HEK293 (cell line): ENCODE results near the gene OR2A2.

Source experiments
- CTCF ChIA-PET: fragments of 350-600 bp; formaldehyde crosslinking; extraction: SDS; loops from one replicate; lab custom pipeline; 2021; ENCODE audit warnings: antibody characterized with exemption; lab: Yijun Ruan, JAX
- POLR2A ChIA-PET: fragments of 300-600 bp; formaldehyde crosslinking; extraction: SDS; loops from one replicate; lab custom pipeline; 2020; ENCODE audit warnings: antibody characterized with exemption, inconsistent platforms; lab: Yijun Ruan, JAX
- H3K27ac ChIP-seq: fragments of 200-500 bp; sonication (Bioruptor generic); 2 replicates; pipeline ENCODE4 v1.5.1; 2014; ENCODE audit warnings: low read depth, low read length, control low read depth, inconsistent platforms; ENCODE audit errors: extremely low read depth
- H3K36me3 ChIP-seq, 2 experiments: fragments of 200-500 bp in 1 of 2; sonication (Bioruptor generic) in 1 of 2; 1 replicate in 1 of 2; 2 replicates in 1 of 2; pipeline ENCODE4 v1.5.1; 2014 to 2017; ENCODE audit warnings: inconsistent platforms in 2 of 2, low read length in 2 of 2; ENCODE audit not compliant: control insufficient read depth in 2 of 2, insufficient read depth in 1 of 2
- H3K4me1 ChIP-seq: fragments of 200-500 bp; sonication (Bioruptor generic); 2 replicates; pipeline ENCODE4 v1.5.1; 2014; ENCODE audit warnings: mild to moderate bottlenecking, low read length, inconsistent platforms; ENCODE audit not compliant: control insufficient read depth, insufficient read depth
- H3K4me3 ChIP-seq: 2 replicates; pipeline ENCODE4 v1.5.1; 2011; ENCODE audit warnings: low read depth, mild to moderate bottlenecking, control low read depth, low read length, moderate library complexity
- H3K9me3 ChIP-seq: fragments of 200-500 bp; sonication (Bioruptor generic); 2 replicates; pipeline ENCODE4 v1.5.1; 2014; ENCODE audit warnings: low read depth, low read length, inconsistent platforms; ENCODE audit not compliant: control insufficient read depth, insufficient read depth
- PRDM1 ChIP-seq: fragments of 450-650 bp; formaldehyde crosslinking; IDR thresholded peaks from 2 replicates; pipeline ENCODE4; 2016; ENCODE audit warnings: missing biosample characterization, missing genetic modification characterization
- RBAK ChIP-seq: fragments of 450-650 bp; formaldehyde crosslinking; IDR thresholded peaks from 2 replicates; pipeline ENCODE4 v1.5.1; 2016; ENCODE audit warnings: missing biosample characterization, missing genetic modification characterization
- SETDB1 ChIP-seq: IDR thresholded peaks from one replicate; pipeline ENCODE4 v1.6.1; 2017; ENCODE audit warnings: mild to moderate bottlenecking, low read length, moderate library complexity, mixed read lengths; ENCODE audit not compliant: insufficient read length
- TRIM28 ChIP-seq: IDR thresholded peaks from 2 replicates; pipeline ENCODE4 v1.6.1; 2011; ENCODE audit warnings: low read length, control low read depth, borderline replicate concordance
- ZBTB7A ChIP-seq: fragments of 450-650 bp; formaldehyde crosslinking; IDR thresholded peaks from 2 replicates; pipeline ENCODE4 v1.5.1; 2016; ENCODE audit warnings: low read depth, missing biosample characterization, missing genetic modification characterization
- ZNF223 ChIP-seq: fragments of 450-650 bp; formaldehyde crosslinking; IDR thresholded peaks from 2 replicates; pipeline ENCODE4 v1.5.1; 2016; ENCODE audit warnings: missing biosample characterization, missing genetic modification characterization
- ZNF274 ChIP-seq, 2 experiments: fragments of 200-500 bp in 1 of 2; fragments of 450-650 bp in 1 of 2; sonication (Bioruptor generic) in 1 of 2; formaldehyde crosslinking in 1 of 2; IDR thresholded peaks; 2 replicates each; pipeline versions ENCODE4 v1.5.1 to v1.6.1; 2014 to 2016; ENCODE audit warnings: borderline replicate concordance in 1 of 2, inconsistent platforms in 1 of 2, low read length in 1 of 2, missing biosample characterization in 1 of 2, missing genetic modification characterization in 1 of 2
- ZNF366 ChIP-seq: fragments of 450-650 bp; formaldehyde crosslinking; conservative IDR thresholded peaks from 2 replicates; pipeline ENCODE4 v1.5.1; 2016; ENCODE audit warnings: missing biosample characterization, missing genetic modification characterization
- ZNF621 ChIP-seq: fragments of 450-650 bp; formaldehyde crosslinking; IDR thresholded peaks from 2 replicates; pipeline ENCODE4 v1.5.1; 2017; ENCODE audit warnings: missing biosample characterization, missing genetic modification characterization
- ZNF664 ChIP-seq: fragments of 450-650 bp; formaldehyde crosslinking; IDR thresholded peaks from 2 replicates; pipeline ENCODE4 v1.5.1; 2016; ENCODE audit warnings: missing biosample characterization, missing genetic modification characterization
- ZNF791 ChIP-seq: fragments of 450-650 bp; formaldehyde crosslinking; IDR thresholded peaks from 2 replicates; pipeline ENCODE4 v1.5.1; 2016; ENCODE audit warnings: missing biosample characterization, missing genetic modification characterization

Gene OR2A2

GRCh38 chr7:144148224-144148827 lies 38.9 kb downstream of the OR2A2 start:
- POLR2A ChIA-PET, result no interaction called here
- TF ChIP-seq ZNF274 (IDR thresholded peaks at IDR 0.05; ENCODE audit: low read length) (no peak), ZNF274 (tag by site-specific recombination; IDR thresholded peaks at IDR 0.05; ENCODE audit: borderline replicate concordance) (no peak), ZBTB7A (tag by site-specific recombination) (no peak), TRIM28 (peak; percentile 99), ZNF223 (tag by site-specific recombination) (no peak), ZNF621 (tag by site-specific recombination) (no peak), ZNF366 (no peak), ZNF791 (tag by site-specific recombination) (peak; percentile 98), SETDB1 (peak; percentile 95), PRDM1 (tag by site-specific recombination) (no peak)
- Histone ChIP-seq H3K4me1 (no peaks in the 10 kb centered on the region), H3K9me3 (no peaks in the 10 kb centered on the region), H3K27ac (no peak overlapping the region), H3K4me3 (no peak overlapping the region), H3K36me3 (no peaks in the 10 kb centered on the region)
- CTCF ChIA-PET, result no interaction called here

DNA sequence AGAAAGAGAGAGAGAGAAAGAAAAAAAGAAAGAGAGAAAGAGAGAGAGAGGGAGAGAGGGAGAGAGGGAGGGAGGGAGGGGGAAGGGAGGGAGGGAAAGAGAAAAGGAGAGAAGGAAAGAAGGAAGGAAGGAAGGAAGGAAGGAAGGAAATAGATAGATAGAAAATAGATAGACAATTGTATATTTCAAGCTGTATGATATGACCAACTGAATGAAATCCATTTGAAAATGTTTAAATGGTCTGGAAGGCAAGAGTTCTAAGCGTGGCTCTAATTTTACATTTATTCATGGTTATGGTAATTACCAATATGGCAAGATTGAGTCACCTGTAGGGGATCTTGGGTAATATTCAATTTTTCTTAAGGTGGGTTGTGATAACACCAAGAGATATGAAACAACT lies 49.5 kb downstream of the OR2A2 start:
- ChIA-PET POLR2A (no interaction called here), CTCF (no interaction called here)
- no peaks in the 10 kb centered on the region for H3K36me3 ChIP-seq
- no peak overlapping the region for H3K27ac ChIP-seq
- H3K4me1 ChIP-seq, result no peaks in the 10 kb centered on the region
- TF ChIP-seq ZNF664 (no peak), RBAK (no peak)
- H3K4me3 ChIP-seq, result no peak overlapping the region
- no peaks in the 10 kb centered on the region for H3K9me3 ChIP-seq
